OCI-LY3 (cell line): Measurements from ENCODE around the gene TPD52L2.

Experiments used
- EZH2phosphoT487 ChIP-seq: fragments of 200-600 bp; shearing (Covaris generic); IDR thresholded peaks from 2 replicates; pipeline ENCODE4 v1.6.1; 2018; ENCODE audit warnings: antibody characterized with exemption, mixed run types, low read depth
- TF ChIP-seq, protein P1 (sequence below): fragments of 200-600, 300-600 bp; sonication (generic); IDR thresholded peaks from 2 replicates; pipeline ENCODE4 v1.5.1; 2014; ENCODE audit warnings: antibody characterized with exemption, low read length, low read depth

DNA sequence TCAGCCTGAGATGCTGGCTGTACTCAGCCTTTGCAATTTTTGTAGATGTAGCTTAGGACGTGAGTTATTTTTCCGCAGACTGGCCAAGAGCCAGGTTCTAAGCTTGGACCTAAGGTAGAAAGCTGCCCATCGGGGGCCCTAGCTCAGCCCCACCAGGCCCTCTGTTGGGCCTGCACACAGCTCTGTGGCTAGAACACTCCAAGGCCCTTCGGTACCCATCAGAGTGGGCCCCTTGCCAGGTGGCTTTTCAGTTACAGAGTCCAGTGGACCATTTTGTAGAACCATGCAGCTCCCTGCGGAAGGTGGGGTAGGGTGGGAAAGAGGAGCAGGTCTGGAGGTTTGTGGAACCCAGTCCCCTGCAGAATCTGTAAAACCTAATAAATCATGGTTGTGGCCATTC, 68.6 kb downstream of the TPD52L2 start:
- TF ChIP-seq, protein P1, sequence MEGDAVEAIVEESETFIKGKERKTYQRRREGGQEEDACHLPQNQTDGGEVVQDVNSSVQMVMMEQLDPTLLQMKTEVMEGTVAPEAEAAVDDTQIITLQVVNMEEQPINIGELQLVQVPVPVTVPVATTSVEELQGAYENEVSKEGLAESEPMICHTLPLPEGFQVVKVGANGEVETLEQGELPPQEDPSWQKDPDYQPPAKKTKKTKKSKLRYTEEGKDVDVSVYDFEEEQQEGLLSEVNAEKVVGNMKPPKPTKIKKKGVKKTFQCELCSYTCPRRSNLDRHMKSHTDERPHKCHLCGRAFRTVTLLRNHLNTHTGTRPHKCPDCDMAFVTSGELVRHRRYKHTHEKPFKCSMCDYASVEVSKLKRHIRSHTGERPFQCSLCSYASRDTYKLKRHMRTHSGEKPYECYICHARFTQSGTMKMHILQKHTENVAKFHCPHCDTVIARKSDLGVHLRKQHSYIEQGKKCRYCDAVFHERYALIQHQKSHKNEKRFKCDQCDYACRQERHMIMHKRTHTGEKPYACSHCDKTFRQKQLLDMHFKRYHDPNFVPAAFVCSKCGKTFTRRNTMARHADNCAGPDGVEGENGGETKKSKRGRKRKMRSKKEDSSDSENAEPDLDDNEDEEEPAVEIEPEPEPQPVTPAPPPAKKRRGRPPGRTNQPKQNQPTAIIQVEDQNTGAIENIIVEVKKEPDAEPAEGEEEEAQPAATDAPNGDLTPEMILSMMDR = no peak
- TF ChIP-seq EZH2phosphoT487 = no peak
